Endothelial cell of umbilical vein (primary cell): ENCODE measurements around the gene CHMP4A. TPM values are rescaled to one million over a fixed set of nuclear protein-coding genes. Genes with fewer than 3 reads are reported as not detected.

ENCODE experiments used
- BruUV-seq: library from RNA; stranded (reverse); fragments of 400-500 nt; replicated peaks from 2 replicates; lab custom pipeline; 2021; lab: Mats Ljungman, UMichigan
- CTCF ChIA-PET: fragments of 300-600, 350-600 bp; sonication (Branson Sonifier 250); formaldehyde crosslinking; loops from one replicate; lab custom pipeline; 2021; ENCODE audit warnings: antibody characterized with exemption, inconsistent platforms; lab: Charles Lee
- POLR2A ChIA-PET: fragments of 300-600, 350-600 bp; sonication (Branson Sonifier 250); formaldehyde crosslinking; loops from one replicate; lab custom pipeline; 2021; ENCODE audit warnings: antibody characterized with exemption, inconsistent platforms; lab: Charles Lee
- DNase-seq: peaks from one replicate; pipeline ENCODE4 v3.0.0-alpha.2; 2011; ENCODE audit warnings: low read depth, low spot score
- FAIRE-seq: peaks from 2 replicates; lab custom pipeline; 2011; peaks lifted over from hg19 to GRCh38; lab: Jason Lieb, UNC
- H2AFZ ChIP-seq: 2 replicates; pipeline ENCODE4 v1.6.0; 2012; ENCODE audit warnings: low read depth, low read length, control low read depth, inconsistent platforms
- H3K27ac ChIP-seq: 2 replicates; pipeline ENCODE4 v1.5.1; 2011; ENCODE audit warnings: low read depth, mild to moderate bottlenecking, control low read depth, low read length, moderate library complexity; ENCODE audit not compliant: insufficient read depth
- H3K27me3 ChIP-seq, 2 experiments: 2 replicates each; pipeline versions ENCODE4 v1.6.0 to v1.6.1; 2011; ENCODE audit warnings: low read length in 2 of 2, mixed read lengths in 1 of 2; ENCODE audit not compliant: control insufficient read depth in 2 of 2, insufficient read depth in 2 of 2
- H3K36me3 ChIP-seq, 2 experiments: 2 replicates in 1 of 2; 3 replicates in 1 of 2; pipeline ENCODE4 v1.5.1; 2011; ENCODE audit warnings: low read length in 2 of 2, mild to moderate bottlenecking in 1 of 2, moderate library complexity in 1 of 2; ENCODE audit not compliant: control insufficient read depth in 2 of 2, insufficient read depth in 2 of 2; ENCODE audit errors: extremely low read depth in 1 of 2
- H3K4me1 ChIP-seq: 3 replicates; pipeline ENCODE4 v1.5.1; 2011; ENCODE audit warnings: mild to moderate bottlenecking, low read length; ENCODE audit not compliant: control insufficient read depth, insufficient read depth; ENCODE audit errors: extremely low read depth
- H3K4me2 ChIP-seq: 2 replicates; pipeline ENCODE4 v1.6.1; 2011; ENCODE audit warnings: low read length, control low read depth, mixed read lengths; ENCODE audit not compliant: insufficient read depth
- H3K4me3 ChIP-seq, 3 experiments: fragments of 200-600 bp in 1 of 3; sonication (generic), shearing (Covaris generic) in 1 of 3; replicated peaks in 1 of 3; 2 replicates each; pipeline ENCODE4 v1.5.1; 2011 to 2016; ENCODE audit warnings: control low read depth in 3 of 3, low read length in 3 of 3, mild to moderate bottlenecking in 2 of 3, inconsistent platforms in 1 of 3, low read depth in 1 of 3, moderate library complexity in 1 of 3; ENCODE audit not compliant: insufficient read depth in 1 of 3
- H3K79me2 ChIP-seq: 2 replicates; pipeline ENCODE4 v1.6.0; 2012; ENCODE audit warnings: low read length, inconsistent platforms; ENCODE audit not compliant: control insufficient read depth, insufficient read depth
- H3K9ac ChIP-seq: replicated peaks from 2 replicates; pipeline ENCODE3; 2011; ENCODE audit warnings: low read length, control low read depth; ENCODE audit not compliant: insufficient read depth; ENCODE audit errors: extremely low read depth
- H3K9me1 ChIP-seq: replicated peaks from 3 replicates; pipeline ENCODE4 v1.6.0; 2011; ENCODE audit warnings: mild to moderate bottlenecking, low read length; ENCODE audit not compliant: control insufficient read depth, insufficient read depth; ENCODE audit errors: extremely low read depth
- H3K9me3 ChIP-seq: replicated peaks from 2 replicates; pipeline ENCODE4 v1.5.1; 2012; ENCODE audit warnings: low read length, inconsistent platforms; ENCODE audit not compliant: control insufficient read depth, insufficient read depth
- H4K20me1 ChIP-seq: replicated peaks from 2 replicates; pipeline ENCODE3; 2011; ENCODE audit warnings: mild to moderate bottlenecking, low read length; ENCODE audit not compliant: control insufficient read depth, insufficient read depth; ENCODE audit errors: extremely low read depth
- CTCF ChIP-seq, 2 donors: IDR thresholded peaks; 1 replicate in 1 of 2; 2 replicates in 1 of 2; pipeline ENCODE4 v1.5.1; 2011; ENCODE audit warnings: low read length in 2 of 2, mild to moderate bottlenecking in 2 of 2, moderate library complexity in 2 of 2, control low read depth in 1 of 2, inconsistent platforms in 1 of 2, low read depth in 1 of 2; ENCODE audit not compliant: insufficient read depth in 1 of 2; ENCODE audit errors: extremely low read depth in 1 of 2
- EZH2 ChIP-seq: IDR thresholded peaks from 2 replicates; pipeline ENCODE4 v1.6.1; 2012; ENCODE audit warnings: borderline replicate concordance, low read depth, mild to moderate bottlenecking, moderate library complexity, low read length, inconsistent platforms; ENCODE audit not compliant: severe bottlenecking
- FOS ChIP-seq: IDR thresholded peaks from 2 replicates; pipeline ENCODE4 v1.6.1; 2011; ENCODE audit warnings: mild to moderate bottlenecking, low read length, moderate library complexity, borderline replicate concordance; ENCODE audit not compliant: insufficient read depth
- GATA2 ChIP-seq: IDR thresholded peaks from 2 replicates; pipeline ENCODE4 v1.7.0; 2011; ENCODE audit warnings: low read depth, mild to moderate bottlenecking, moderate library complexity, mixed read lengths, low read length; ENCODE audit not compliant: insufficient read length, insufficient read depth
- JUN ChIP-seq: IDR thresholded peaks from 2 replicates; pipeline ENCODE4 v1.6.1; 2011; ENCODE audit warnings: borderline replicate concordance, low read depth; ENCODE audit not compliant: insufficient read length, insufficient read depth
- MAX ChIP-seq: IDR thresholded peaks from 2 replicates; pipeline ENCODE4 v1.6.1; 2011; ENCODE audit not compliant: insufficient read depth, insufficient read length
- MYC ChIP-seq: IDR thresholded peaks from one replicate; pipeline ENCODE4 v1.6.1; 2011; ENCODE audit warnings: mild to moderate bottlenecking, low read depth, low read length
- dilution Hi-C: fragments of 300-500 bp; cut with MboI; formaldehyde crosslinking; loops from one replicate; pipeline ENCODE4 v1.15.0; 2019; ENCODE audit warnings: low sequenced_read_pairs; ENCODE audit not compliant: extremely low pct_ligation_motif_present
- intact Hi-C: fragments of 100-400 bp; cut with micrococcal nuclease; formaldehyde crosslinking; loops from one replicate; pipeline ENCODE4 v1.10.0; 2022
- polyA plus RNA-seq, 4 experiments: library from polyadenylated mRNA; depleted of rRNA in 3 of 4; stranded (reverse) in 3 of 4; unstranded in 1 of 4; fragments of >200 nt; gene quantifications; 2 replicates each; pipeline versions ENCODE4 v1.2.1 to v1.2.3, GENCODE V29; 2011 to 2012; ENCODE audit warnings: missing spikeins in 1 of 4
- total RNA-seq: library from RNA; stranded (reverse); gene quantifications from 2 replicates; pipeline ENCODE4 v1.2.3, GENCODE V29; 2021

Gene CHMP4A
- total and polyA plus RNA-seq, 2 donors (not counting 3 experiments of a cell fraction or from before 2014, with no cell fraction given): 40.9 to 46.4 TPM

- Histone ChIP-seq H3K9ac (peak overlapping the region; percentile 94), H3K36me3 (peaks cover 5 to 18% of the 10 kb centered on the region in 2 experiments), H3K9me3 (no peaks in the 10 kb centered on the region), H3K79me2 (peaks cover 35% of the 10 kb centered on the region), H4K20me1 (no peaks in the 10 kb centered on the region), H2AFZ (no peak overlapping the region), H3K4me1 (peaks cover 16% of the 10 kb centered on the region), H3K4me2 (peak overlapping the region; percentile 90), H3K27ac (no peak overlapping the region), H3K9me1 (no peaks in the 10 kb centered on the region), H3K4me3 (peak overlapping the region in 2 of 3 experiments; percentile 69 to 82), H3K27me3 (no peaks in the 10 kb centered on the region)
- TF ChIP-seq JUN (no peak), GATA2 (no peak), MYC (no peak), FOS (no peak), EZH2 (no peak), MAX (no peak), CTCF (IDR thresholded peaks at IDR 0.05; ENCODE audit: extremely low read depth in 1 of 2, insufficient read depth in 1 of 2, low read depth in 1 of 2, low read length in 2 of 2) (no peak)
- intact Hi-C loops: loop anchor here (2.0 kb wide), 1 partner anchor 38 kb away; the partner anchor contains the start of genes GMPR2 and NEDD8
- FAIRE-seq: peak; percentile 40
- ChIA-PET POLR2A (no interaction called here), CTCF (interaction anchor here (0.5 to 3.9 kb wide), 2 partner anchors 27 to 103 kb away, joined by 3 to 19 read pairs; no protein-coding TSS in a partner anchor)
- no peak for DNase-seq
- dilution Hi-C loops: no loop called here
- BruUV-seq: TSS peak; percentile 38
These were observed 19.0 kb downstream of the CHMP4A start for GRCh38 chr14:24194186-24194872.
